Limb (tissue), 2 donors: ENCODE measurements around the gene AP1M2.

ENCODE experiments used
- DNase-seq, 2 donors: peaks; one replicate each; pipeline ENCODE4 v3.0.0-alpha.2; 2016; ENCODE audit errors: extremely low spot score in 2 of 2

Gene AP1M2

DNA sequence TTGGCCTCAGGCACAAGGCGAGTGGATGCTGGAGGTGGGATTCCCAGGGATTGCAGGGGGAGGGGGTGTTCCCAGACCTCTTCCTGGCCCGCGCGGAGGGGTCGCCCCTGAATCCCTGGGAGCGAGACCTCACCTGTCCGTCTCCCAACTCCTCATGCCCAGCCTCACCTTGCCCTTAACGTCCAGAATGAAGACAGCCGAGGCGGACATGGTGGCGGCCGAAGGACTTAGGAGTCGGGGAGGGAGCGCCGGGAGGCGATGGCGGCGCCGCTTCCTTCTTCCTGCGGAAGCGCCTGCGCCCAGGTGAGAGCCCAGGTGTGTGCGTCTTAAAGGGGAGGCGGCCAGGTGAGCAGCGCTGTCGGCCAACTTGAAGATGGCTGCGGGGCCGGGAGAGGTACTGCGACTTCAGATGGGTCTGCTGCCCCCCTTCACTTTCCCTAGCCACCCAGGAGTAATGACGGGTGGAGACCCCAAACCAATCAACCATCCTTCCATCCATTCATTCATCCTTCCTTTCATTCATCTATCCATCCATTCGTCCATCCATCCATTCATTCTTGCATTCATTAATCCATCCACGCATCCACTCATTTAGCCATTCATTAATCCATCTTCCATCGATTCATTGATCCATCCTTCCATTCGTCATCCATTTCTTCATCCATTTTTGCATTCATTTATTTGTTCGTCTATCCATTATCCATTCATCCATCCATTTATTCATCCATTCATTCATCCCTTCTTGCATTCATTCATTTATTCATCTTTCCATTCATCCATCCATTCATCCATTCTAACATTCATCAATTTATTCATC is at the start of gene AP1M2:
AP1M2 (minus strand) TSS at position 291 of the 817 bp plus-strand sequence; CDS start at position 210, 81 bp downstream.
- DNase-seq, result no peak

- DNase-seq, result no peak
Observed at GRCh38 chr19:10636304-10636972, 49.3 kb upstream of the AP1M2 start.

DNA sequence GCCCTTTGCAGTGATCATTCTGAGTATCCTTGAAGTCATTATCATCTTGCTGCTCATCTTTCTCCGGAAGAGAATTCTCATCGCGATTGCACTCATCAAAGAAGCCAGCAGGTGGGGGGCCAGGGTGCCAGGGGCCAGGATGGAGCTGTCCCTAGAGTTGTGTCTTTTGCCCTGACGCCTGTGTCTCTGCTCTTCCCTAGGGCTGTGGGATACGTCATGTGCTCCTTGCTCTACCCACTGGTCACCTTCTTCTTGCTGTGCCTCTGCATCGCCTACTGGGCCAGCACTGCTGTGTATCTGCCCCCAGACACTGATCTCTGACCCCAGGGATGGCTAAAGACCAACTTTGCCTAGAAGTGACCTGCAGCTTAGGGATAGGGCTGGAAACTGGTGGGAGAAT is 47.9 kb upstream of the AP1M2 start:
- DNase-seq, result no peak

DNA sequence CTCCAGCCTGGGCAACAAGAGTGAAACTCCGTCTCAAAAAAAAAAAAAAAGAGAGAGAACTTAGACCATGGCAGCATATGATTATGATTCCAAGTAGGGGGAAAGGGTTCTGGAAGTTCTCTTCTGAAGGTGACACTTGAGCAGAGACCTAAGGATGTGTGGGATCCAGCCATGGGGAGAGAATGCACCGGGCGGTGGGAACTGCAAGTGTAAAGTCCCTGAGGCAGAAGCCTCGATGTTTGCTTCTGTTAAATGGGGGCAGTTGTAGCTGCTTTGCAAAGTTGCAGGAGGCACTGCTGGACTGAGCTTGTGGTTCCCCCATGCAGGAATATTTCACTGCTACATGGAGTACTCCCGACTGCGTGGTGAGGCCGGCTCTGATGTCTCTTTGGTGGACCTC is 47.3 kb upstream of the AP1M2 start:
- no peak for DNase-seq

- no peak for DNase-seq
Observed at GRCh38 chr19:10631874-10632273, 44.8 kb upstream of the AP1M2 start.

- no peak for DNase-seq
Observed at GRCh38 chr19:10625762-10626138, 38.6 kb upstream of the AP1M2 start.

DNA sequence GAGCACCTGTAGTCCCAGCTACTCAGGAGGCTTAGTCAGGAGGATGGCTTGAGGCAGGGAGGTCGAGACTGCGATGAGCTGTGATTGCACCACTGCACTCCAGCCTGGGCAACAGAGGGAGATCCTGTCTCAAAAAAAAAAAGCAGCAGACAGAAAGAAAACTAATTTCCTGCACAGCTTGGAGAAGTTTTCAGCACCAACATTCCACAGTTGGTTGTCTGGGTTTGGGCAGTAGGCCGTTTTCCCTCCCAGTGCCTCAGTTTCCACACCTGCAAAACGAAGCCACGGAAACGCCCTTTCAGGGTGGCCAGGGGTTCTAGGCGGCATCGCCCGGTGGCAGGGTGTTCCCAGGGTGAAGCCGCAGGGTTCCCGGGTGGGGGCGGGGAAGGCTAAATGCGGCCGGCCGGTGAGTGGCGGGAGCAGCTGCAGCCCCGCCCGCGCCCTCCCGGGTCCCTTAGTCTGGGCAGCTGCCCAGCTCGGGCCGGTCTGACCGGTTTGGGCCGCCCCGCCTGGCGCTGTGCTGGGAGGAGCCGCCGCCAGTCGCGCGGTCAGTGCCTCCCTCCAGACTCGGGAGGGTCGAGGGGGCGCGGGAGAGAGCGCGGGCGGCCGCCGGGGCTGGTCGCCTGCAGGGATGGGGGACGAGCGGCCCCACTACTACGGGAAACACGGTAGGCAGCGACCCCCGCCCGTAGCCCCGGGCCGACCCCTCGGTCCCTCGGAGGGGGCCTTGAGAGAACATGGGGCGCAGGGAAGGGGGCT is 38.1 kb upstream of the AP1M2 start, which contains the start of gene SLC44A2:
SLC44A2 (plus strand) TSS at position 551 of the 759 bp plus-strand sequence; CDS start at position 632, 81 bp downstream.
- DNase-seq, result peak; percentile 77 to 87

DNA sequence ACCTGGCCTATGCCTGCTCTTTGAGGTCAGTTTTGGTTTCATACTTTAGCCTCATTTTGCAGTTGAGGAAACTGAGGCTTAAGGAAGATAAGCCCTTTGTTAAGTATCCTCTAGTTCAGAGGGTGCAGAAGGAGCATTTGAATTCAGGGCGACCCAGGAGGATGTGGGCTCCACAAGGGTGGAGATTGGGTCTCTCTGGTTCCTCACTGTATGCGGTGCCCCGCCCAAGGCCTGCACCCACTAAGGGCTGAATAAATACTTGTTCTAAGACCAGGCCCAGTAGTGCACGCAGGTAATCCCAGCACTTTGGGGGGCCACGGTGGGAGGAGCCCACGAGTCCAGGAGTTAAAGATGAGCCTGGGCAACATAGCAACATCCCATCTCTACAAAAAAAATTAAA is 37.5 kb upstream of the AP1M2 start:
- no peak for DNase-seq

DNA sequence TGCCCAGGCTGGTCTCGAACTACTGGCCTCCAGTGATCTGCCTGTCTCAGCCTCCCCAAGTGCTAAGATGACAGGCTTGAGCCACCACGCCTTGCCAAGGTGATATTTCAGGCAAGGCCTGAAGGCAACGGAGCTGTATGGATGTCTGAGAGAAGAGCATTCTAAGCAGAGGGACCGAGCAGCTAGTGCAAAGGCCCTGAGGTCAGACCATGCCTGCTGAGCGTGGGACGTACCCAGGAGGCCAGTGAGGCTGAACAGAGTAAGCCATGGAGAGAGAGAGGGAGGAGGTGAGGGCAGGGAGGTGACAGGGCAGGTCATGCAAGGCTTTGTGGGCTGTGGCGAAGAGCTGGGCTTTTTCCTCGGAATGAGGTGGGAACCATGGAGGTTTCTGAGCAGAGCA is 34.9 kb upstream of the AP1M2 start:
- DNase-seq, result no peak

DNA sequence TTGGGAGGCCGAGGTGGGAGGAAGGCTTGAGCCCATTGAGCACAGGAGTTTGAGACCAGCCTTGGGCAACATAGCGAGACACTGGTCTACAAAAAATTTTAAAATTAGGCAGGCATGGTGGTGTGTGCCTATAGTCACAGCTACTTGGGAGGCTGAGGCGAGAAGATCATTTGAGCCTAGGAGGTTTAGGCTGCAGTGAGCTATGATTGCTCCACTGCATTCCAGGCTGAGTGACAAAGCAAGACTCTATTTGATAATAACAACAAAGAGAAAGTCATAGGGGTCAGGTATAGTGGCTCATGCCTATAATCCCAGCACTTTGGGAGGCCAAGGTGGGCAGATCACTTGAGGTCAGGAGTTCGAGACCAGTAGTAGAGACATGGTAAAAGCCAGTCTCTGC is 33.7 kb upstream of the AP1M2 start:
- DNase-seq, result no peak

GRCh38 chr19:10618846-10619245 is 31.7 kb upstream of the AP1M2 start:
- DNase-seq, result no peak

DNA sequence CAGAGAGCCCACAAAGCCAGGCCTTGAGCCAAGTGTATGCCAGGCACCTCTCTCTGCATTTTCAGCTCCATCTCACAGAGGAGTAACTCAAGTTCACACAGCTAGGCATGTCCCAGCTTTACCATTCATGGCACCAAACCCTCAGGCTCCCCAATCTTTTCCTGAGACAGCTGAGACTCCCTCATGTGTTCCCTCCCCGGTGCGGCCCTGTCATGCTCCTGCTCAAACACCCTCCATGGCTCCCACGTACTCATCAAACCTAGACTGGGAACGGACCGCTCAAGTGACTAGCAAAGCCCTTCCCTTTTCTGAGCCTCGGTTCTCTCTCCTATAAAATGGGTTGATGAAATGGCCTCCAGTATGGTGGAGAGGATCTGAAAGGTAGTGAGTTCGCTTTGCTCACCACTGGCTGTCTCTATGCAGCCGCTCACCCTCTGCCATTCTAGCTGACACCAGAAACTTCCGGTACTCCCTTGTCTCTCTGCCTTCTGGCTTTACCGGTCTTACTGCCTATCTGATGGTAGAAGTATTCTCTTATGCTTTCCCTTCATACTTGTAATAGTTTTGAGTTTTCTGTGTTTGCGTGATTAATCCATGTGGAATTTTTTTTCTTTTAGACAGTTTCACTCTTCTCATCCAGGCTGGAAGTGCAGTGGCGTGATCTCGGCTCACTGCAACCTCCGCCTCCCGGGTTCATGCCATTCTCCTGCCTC is 30.5 kb upstream of the AP1M2 start:
- DNase-seq, result no peak

DNA sequence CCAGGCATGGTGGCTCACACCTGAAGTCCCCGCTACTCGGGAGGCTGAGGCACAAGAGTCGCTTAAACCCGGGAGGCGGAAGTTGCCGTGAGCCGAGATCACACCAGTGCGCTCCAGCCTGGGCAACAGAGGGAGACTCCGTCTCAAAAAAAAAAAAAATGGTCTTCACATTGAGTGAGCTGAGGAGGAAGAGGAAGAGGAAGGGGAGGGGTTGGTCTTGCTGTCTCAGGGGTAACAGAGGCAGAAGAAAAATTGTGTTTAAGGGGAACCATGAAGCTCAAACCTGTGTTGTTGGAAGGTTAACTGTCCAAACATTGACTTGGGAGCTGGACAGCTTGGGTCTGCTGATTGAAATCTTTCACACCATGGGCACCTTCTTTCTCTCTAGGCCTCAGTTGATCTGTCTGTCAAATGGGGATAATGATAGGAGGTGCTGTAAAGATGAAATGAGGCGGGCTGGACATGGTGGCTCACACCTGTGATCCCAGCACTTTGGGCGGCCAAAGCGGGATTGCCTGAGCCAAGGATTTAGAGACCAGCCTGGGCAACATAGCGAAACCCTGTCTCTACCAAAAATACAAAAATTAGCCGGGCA is 28.4 kb upstream of the AP1M2 start:
- DNase-seq, result no peak

DNA sequence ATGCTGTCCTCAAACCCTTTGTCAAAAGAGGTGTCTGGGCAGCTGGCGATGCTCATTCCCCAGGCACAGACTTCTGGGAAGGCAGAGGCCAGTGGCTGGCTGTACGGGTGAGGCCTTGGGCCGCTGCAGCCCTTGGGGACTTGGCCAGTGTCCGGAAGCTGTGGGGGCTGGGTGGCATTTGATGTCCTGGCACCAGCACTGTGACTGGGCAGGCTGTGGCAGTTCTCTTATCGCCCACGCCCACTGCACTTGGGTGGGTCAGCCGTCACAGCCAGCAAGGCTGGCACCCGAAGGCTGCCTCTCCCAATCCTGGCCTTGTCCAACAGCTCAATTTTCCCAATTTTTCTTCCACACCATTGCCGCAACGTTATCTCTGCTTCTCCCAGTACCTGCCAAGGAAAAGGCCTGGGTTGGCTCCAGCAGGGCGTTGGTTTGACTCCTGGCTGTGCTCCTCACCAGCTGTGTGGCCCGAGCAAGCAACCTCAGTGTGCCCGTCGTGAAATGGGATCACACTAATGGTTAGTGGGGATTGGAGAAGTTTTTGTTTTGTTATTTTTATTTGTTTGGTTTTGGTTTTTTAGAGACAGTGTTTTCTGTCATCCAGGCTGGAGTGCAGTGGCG is 25.5 kb upstream of the AP1M2 start:
- DNase-seq, result no peak

- no peak for DNase-seq
Observed at GRCh38 chr19:10611907-10612306, 24.8 kb upstream of the AP1M2 start.

GRCh38 chr19:10604460-10604980 is 17.4 kb upstream of the AP1M2 start:
- DNase-seq, result no peak

- DNase-seq, result peak in 1 of 2 donors; percentile 15
Observed at GRCh38 chr19:10603873-10604459, 16.9 kb upstream of the AP1M2 start.

DNA sequence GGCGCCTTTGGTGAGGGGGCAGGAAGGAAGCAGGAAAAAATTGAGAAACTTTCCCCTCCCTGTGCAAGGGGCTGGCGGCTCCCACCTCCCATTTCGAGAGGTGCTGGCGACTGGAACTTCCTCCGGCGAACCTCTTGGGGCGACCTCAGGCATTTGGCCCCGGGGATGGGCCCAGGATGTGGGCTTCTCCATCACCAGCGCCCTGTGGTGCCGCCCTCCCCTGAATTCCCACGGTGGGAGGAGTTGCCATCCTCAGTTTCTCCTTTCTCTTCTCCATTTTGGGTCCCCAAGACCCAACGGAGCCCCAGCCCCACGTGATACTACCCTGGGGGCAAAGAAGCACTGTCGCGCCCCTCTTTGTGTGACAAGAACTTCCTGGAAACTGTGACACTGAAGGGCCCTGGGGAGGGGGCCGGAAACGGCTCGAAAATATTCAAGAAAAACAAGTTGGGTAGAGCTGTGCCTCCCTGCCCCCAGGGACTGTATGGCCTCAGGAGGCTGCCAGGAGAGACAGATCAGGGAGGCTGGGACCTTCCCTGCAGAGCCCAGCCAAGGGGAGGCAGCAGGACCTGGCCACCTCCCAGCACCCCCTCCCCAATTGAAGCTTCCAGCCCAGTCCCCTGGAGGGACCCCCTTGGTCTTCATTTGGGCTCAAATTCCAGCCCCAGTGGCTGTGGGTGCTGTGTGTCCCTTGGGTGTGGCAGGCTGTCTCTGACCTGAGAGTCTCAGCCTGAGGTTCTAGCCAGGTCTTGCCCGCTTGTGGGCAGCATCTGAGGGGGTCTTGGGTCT is 16.2 kb upstream of the AP1M2 start:
- no peak for DNase-seq
